Activated CD4-positive, alpha-beta T cell treated with anti-CD3 and anti-CD28 coated beads, Interleukin-2, Interleukin-6, amounts not matched to agents 100 ng/mL and 50 ng/mL, durations not matched to agents 16 hours and 8 hours (primary cell): ENCODE data around the gene BRMS1L.
"Not testable (repeated sequence)": the region's sequence is repeated elsewhere in the genome, so short reads cannot be mapped to it uniquely, and the experiment has no call there.

ENCODE experiments used
- DNase-seq: peaks from one replicate; pipeline ENCODE4 v3.0.0-alpha.2; 2020

Gene BRMS1L, protein sequence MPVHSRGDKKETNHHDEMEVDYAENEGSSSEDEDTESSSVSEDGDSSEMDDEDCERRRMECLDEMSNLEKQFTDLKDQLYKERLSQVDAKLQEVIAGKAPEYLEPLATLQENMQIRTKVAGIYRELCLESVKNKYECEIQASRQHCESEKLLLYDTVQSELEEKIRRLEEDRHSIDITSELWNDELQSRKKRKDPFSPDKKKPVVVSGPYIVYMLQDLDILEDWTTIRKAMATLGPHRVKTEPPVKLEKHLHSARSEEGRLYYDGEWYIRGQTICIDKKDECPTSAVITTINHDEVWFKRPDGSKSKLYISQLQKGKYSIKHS

DNA sequence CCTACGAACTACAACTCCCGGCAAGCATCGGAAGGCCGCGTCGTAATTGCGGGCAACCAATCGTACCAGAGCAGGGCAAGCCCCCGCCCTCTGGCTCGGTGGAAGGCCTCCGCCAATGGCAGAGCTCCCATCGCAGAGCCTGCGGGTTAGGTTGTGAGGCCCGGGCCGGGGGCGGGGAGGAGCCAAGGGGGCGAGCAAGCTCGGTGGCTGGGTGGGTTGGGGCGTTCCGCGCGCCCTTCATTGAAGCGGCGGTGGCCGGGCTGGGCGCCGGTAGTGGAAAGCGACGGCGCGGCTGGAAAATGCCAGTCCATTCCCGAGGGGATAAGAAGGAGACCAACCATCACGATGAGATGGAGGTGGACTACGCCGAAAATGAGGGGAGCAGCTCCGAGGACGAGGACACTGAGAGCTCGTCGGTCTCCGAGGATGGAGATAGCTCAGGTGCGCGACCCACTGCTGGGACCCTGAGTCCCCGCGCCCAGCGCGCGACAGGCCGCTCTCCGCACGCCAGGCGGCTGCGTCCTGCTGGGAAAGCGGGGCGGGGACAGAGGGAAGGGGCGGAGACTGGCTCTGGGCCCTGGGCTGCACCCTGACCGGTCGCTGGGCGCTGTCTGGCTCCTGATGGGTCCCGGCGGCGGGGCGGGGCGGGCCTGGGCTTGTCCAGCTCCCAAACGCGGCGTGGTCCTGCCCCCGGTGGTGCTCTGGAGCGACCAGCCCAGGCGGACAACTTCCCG, at the start of gene BRMS1L:
BRMS1L (plus strand) TSS at position 121 of the 734 bp plus-strand sequence; CDS start at position 300, 179 bp downstream.
- DNase-seq, result peak; percentile 99

DNA sequence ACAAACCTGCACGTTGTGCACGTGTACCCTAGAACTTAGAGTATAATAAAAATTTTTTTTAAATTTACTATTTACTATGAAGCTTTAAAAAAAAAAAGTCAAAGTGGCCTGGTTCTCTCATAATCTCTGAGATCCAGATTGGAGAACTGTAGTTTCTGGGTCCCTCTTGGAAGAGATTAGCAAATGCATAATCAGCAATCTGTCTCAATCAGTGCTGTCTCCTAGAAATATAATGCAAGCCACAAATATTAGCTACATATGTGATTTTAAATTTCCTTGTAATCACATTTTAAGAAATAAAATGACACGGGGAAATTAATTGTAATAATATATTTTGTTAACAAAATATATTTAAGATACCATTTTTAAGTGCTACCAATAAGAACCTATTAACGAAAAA, 49.3 kb upstream of the BRMS1L start:
- no peak for DNase-seq

DNA sequence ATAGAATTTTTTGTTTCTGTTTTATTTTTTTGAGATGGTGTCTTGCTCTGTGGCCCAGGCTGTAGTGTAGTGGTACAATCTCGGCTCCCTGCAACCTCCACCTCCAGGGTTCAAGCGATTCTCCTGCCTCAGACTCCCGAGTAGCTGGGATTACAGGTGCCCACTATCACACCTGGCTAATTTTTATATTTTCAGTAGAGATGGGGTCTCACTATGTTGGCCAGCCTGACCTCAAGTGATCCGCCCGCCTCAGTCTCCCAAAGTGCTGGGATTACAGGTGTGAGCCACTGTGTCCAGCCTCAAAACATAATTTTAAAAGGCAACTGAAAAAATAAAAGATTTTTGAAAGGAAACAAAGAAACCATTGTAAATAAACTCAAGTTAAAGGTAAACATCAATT, 48.6 kb upstream of the BRMS1L start:
- DNase-seq, result not testable (repeated sequence)

DNA sequence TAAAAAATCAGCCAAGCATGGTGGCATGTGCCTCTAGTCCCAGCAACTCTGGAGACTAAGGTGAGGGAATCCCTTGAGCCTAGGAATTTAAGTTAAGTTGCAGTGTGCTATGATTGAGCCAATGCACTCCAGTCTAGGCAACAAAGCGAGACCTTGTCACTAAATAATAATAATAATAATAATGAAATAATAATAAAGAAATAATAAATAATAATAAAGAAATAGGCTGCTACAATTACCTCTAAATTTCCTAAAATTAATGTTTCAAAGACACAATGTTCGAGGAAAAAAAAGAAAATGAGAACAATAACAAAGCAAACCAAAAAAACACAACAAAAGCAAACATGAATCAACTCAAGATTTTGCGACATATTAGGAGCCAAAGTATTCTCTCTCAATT, 46.8 kb upstream of the BRMS1L start:
- no peak for DNase-seq

DNA sequence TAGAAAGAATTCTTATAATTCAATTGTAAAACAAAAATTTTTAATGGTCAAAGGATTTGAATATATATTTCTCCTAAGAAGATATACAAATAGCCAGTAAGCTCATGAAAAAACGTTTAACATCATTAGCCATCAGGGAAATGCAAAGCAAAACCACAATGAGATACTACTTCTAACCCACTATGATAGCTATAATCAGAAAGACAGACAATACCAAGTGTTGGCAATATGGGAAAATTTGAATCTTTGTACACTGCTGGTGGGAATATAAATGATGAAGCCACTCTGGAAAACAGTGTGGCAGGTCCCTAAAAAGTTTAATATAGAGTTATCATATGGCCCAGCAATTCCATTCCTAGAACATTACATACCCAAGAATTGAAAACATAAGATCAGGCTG, 42.4 kb upstream of the BRMS1L start:
- no peak for DNase-seq

DNA sequence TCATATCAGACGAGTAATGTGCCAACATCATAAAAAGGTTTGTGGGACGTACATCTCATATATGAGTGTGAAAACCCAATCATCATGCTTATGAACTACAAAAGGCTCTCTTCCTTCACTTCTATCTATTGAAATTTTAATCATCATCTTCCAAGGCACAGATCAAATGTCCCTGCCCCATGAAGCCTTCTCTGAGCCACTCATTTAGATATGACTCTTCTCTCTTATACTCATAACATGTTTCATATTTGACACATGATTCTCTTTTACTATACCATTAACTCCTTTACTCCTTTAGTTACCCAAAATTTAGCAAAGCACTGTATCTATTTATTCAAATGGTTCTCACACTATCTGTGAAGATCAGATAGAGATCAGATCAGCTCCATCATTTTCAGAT, 39.3 kb upstream of the BRMS1L start:
- DNase-seq, result peak; percentile 14

DNA sequence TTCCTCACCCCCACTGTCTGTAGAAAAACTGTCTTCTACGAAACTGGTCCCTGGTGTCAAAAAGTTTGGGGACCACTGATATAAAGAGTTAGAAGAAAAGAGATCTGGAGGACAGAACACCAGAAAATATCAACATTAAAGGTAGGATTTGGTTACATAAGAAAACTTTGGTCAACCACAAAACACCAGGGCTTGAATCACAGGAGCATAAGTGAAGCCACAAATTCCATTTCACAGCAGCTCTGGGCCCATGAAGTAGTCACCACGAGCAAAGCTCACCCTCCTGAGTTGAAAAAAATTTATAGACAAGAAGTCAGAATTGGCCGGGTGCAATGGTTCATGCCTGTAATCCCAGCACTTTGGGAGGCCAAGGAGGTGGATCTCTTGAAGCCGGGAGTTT, 36.5 kb upstream of the BRMS1L start:
- peak; percentile 30 for DNase-seq

DNA sequence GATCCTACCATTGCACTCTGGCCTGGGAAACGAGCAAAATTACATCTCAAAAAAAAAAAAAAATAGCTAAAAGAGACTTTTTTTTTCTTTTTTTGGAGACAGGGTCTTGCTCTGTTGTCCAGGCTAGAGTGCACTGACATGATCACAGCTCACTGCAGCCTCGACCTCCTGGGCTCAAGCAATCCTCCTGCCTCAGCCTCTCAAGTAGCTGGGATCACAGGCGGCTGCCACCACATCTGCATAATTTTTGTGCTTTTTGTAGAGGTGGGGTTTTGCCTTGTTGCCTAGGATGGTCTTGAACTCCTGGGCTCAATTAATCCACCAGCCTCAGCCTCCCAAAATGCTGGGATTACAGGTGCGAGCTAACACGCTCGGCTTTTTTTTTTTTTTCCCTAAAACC, 28.3 kb upstream of the BRMS1L start:
- no peak for DNase-seq

DNA sequence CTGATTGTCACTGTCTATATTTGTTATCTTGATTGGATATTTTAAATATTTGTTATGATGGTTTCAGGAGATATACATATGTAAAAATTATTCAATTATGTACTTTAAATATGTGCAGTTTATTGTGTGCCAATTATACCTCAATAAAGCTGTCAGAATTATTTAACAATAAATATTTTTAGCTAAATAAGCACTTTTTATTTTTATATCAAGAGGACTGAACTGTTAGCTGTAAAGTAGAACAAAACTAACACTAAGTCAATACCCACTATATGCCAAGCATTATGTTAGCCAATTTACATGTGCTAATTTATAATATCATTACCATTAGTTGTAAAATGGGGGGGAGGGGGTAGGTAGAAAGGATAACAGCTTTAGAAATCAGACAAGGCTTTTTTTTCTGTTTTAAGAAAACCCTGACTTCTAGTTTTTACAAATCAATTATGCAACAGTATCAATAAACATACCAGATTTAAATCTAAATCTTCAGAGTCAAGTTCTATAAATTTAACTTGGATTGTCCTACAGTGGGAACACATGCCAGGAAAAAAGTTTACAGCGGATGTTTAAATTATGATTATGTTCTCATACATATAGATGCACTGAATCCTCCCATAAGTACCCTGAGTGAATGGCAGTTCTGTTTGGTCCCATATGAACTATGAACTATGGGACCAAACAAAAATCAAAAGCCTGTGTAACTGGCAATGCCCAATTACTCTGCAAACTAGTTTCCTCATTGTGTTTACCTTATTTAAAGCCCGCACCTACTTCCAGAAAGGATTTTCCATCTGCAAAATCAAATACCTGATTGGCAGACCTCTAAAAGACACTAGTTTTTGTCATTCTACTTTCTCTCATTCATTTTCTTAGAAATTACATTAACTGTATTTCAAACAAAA, 19.9 kb upstream of the BRMS1L start:
- no peak for DNase-seq

DNA sequence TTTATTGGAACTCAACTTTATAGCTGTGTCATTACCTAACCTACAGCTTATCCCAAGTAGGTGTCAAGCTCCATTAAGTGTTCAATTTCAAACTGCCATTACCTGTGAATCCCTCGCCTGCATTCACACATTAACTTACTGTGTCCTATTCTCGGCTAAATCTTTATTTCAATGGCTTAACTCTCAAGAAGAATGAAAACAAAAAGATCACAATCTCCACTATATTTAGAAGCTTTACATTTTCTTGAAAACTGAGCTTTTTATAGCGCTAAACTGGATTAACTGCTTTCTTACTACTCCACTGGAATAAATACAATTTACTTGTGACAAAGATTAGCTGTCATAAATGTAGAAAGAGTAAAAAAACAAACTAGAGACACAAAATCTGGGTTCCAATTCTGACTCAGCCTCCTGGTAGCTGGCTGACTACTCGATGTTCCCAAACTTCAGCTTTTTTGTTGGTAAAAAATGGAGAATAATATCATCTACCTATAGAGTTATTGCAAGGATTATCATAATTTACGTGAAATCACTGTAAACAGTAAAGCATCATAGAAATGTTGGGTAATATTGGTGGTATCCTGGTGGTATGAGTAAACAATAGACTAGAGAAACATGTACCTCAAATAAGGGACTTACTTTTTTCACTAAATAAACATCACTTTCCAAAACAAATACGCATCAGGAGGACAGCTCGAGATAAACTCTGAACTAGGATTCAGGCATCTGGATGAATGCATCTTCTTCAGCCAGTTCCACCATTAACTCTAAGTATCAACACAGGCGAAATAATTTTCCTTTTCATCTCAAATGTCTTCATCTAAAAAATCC, 18.8 kb upstream of the BRMS1L start:
- DNase-seq, result peak; percentile 14

DNA sequence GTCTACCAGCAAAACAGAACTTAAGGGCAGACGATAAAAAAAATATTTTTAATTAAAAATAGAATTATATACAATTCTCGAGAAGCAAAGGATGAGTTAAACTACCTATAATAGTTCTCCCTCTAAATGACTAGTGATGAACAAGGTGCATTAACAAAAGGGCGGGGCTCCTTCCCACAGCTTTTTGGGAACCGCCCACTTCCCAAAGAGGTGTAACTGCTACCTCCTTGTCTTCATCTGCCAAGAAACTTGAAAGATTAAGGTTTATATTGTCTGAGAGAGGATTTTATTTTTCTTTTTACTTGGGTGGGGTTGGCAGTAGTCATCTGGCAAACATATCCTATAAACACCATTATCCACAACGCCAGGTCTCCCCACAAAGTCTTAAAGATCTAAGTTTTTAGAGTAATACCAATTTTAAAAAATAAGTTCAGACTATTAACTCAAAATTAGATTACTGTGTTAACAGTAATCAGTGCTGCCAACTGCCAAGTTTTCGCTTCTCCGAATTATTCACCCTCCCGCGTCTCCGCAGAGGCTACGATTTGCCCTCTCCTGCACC, 18.0 kb upstream of the BRMS1L start:
- DNase-seq, result peak; percentile 49

DNA sequence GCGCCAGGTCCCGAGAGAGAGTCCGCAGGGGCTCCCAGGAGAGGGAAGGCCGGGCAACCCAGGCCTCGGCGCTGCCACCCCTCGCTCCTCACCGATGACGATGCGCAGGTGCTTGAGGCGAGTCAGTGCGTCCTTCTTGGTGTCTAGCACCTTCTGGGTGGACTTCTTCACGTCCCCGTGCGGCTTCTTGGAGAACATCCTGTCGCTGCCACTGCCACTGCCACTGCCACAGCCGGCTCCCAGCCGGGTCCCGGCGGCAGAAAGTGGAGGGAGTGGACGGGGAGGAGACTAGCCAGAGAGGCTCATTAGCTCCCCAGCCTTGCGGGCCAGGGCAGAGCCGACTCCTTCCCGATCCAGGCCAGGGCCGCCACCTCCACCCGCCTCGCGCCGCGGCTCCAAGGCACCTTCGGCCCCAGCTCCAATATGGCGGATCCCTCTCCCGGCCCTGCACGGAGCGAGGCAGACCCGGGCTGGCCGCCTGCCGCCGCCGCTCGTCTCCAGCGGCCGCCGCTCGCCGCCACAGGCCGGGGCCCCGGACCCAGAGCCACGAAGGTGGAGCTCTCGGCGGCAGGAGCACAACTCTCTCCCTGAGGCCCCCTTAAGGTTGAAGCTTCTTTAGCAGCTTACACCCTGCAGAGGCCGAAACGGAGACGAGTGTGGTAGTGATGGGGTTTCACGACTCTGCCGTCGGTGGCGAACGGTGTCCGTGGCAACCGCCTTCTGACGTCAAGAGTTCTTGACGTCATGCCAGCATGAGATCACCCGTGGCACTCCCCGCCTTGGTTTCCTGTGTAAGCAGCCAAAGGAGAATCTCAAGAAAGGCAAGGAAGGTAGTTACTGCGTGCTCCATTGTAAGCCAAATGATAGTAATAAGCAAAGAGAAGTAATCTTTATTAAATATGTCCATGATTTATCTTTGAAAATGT, 17.2 kb upstream of the BRMS1L start, which contains the start of gene RALGAPA1:
RALGAPA1 (minus strand) TSS at position 658 of the 926 bp plus-strand sequence; CDS start at position 198, 460 bp downstream.
- DNase-seq, result peak; percentile 95

DNA sequence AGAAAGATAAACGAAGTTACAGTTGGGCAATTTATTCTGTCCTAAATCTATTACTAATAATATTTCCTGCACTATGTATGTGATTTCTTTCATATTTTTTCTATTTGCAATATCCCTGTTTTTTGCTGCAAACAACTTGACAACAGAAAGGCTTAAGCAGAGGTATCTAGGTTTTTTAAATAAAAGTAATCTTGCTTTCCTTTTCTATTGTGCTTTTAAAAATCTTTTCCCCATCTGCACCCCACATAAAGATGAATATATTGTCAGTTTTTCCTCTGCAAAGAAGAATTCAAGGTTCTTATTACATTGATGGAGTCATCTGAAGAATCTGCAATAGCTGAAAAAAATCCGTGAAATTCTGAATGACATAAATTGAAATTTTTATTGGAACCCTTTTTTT, 16.5 kb upstream of the BRMS1L start:
- no peak for DNase-seq

DNA sequence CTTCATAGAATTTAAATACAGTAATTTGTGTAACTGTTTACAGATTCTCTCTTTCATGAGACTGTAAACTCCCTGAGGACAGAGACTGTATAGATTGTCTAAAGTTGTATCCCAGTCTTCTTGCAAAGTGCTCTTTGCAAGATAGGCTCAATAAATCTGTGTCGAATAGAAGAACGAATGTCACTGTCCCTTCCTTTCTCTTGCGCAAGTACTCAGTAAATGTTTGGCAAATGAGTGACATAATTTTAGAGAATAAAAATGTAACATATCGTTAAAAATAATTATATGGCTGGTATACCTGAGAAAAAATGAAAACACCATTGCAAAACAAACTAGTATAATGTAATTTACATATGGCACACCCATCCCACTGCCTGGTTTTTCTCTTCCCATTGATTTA, 15.2 kb upstream of the BRMS1L start:
- DNase-seq, result no peak

DNA sequence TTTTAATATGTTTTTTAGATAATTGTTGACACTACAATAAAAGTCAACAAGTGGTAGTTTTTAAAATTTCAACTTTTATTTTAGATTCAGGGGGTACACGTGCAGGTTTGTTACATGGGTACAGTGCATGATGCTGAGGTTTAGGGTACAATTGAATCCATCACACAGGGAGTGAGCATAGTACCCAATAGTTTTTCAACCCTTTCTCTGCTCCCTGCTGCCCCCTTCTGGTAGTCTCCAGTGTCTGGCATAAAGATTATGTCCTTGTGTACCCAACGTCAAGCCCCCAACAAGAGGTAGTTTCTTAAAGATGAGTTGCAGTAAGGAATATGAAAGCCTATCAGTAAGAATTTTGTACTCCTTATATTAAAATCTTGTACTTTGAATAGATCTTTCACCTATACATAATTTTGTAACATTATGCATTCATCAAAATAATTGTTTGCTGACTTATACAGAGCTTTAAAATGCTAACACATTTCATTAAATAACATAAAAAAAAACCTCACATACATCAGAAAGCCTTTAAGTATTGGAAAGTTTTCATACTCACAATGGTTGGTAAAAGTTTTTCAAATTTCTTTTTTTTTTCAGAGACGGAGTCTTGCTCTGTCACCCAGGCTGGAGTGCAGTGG, 11.7 kb upstream of the BRMS1L start:
- peak; percentile 88 for DNase-seq

DNA sequence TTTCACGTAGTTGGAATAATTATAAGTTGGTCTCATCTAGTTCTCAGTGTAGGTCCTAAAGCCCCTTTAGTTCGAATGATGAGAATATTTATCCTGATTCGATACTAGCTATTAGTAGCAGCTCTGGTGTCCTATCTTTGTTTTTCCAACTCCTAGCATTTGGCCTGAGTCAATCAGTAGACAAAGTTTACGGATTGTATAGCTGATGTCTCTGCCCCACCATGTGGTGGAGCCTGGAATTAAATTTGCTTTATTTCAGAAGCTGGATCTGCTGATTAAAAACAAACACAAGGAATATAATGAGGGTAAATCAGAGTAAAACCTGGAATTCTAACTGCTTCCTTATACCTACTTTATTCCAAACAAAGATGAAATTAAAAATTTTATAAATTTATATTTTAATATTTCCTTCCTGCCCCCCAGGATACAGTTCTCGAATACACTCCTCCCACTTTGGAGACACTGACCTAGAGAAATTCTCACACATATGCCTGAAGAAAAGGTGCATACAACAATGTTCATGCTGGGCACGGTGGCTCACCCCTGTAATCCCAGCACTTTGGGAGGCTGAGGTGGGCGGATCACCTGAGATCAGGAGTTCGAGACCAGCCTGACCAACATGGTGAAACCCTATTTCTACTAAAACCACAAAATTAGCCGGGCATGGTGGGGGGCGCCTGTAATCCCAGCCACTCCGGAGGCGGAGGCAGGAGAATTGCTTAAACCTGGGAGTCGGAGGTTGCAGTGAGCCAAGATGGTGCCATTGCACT, 7.6 kb upstream of the BRMS1L start:
- DNase-seq, result peak; percentile 51

DNA sequence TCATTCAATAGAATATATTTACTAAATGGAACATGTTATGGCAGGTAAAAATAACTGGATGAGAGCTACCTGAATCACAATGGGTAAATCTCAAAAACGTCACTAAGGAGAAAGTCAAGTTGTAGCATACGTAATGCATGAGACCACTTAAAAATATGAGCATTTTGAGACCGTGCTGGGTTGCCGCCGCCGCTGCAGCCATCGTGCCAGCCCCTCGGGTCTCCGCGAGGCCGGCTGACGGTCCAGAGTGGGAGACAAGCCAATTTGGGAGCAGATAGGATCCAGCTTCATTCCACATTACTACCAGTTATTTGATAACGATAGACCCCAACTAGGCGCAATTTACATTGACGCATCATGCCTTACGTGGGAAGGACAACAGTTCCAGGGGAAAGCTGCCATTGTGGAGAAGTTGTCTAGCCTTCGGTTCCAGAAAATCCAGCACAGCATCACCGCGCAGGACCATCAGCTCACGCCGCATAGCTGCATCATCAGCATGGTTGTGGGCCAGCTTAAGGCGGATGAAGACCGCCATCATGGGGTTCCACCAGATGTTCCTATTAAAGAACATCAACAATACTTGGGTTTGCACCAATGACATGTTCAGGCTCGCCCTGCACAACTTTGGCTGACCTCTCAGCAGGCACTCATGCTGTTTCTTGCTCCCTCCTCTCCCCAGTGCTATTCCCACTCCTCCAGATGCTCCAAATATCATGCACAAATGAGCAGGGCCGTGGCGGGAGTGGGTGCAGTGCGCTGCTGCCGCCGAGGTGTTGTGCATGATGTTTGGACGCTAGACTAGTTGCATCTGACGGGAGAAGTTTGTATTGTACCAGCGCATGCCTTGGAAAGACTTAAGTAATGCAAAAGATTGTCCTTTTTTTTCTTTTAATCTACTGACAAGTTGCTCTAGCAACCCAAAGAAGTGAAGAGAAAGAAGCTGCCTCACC, 6.3 kb upstream of the BRMS1L start:
- DNase-seq, result no peak
